Hepatocyte (in vitro differentiated cells): ENCODE measurements around the gene STARD13. TPM values are rescaled to one million over a fixed set of nuclear protein-coding genes. Genes with fewer than 3 reads are reported as not detected.
A peak's percentile ranks its signal among the peaks of the same experiment; 100 is the strongest.

Experiments
- DNase-seq: peaks from one replicate; pipeline ENCODE4 v3.0.0-alpha.2; 2016; ENCODE audit warnings: low spot score
- H2AFZ ChIP-seq: fragments of 200-600 bp; sonication (generic); 2 replicates; pipeline ENCODE4 v1.6.0; 2016; ENCODE audit warnings: antibody characterized with exemption, mild to moderate bottlenecking
- H3K27ac ChIP-seq: fragments of 200-600 bp; sonication (generic); 2 replicates; pipeline ENCODE4 v1.5.1; 2016; ENCODE audit warnings: mild to moderate bottlenecking
- H3K27me3 ChIP-seq: fragments of 200-600 bp; sonication (generic); 2 replicates; pipeline ENCODE4 v1.6.1; 2016
- H3K36me3 ChIP-seq: fragments of 200-600 bp; sonication (generic); replicated peaks from 2 replicates; pipeline ENCODE4 v1.5.1; 2016; ENCODE audit warnings: low read depth; ENCODE audit not compliant: insufficient read depth
- H3K4me1 ChIP-seq: fragments of 200-600 bp; sonication (generic); 2 replicates; pipeline ENCODE4 v1.5.1; 2016; ENCODE audit warnings: mild to moderate bottlenecking, moderate library complexity; ENCODE audit not compliant: insufficient read depth
- H3K4me2 ChIP-seq: fragments of 200-600 bp; sonication (generic); 2 replicates; pipeline ENCODE4 v1.6.0; 2016
- H3K4me3 ChIP-seq: fragments of 200-600 bp; sonication (generic); 2 replicates; pipeline ENCODE4 v1.5.1; 2016; ENCODE audit warnings: mild to moderate bottlenecking
- H3K79me2 ChIP-seq: fragments of 200-600 bp; sonication (generic); 2 replicates; pipeline ENCODE4 v1.6.0; 2017; ENCODE audit warnings: mild to moderate bottlenecking
- H3K9me2 ChIP-seq: fragments of 200-600 bp; sonication (generic); replicated peaks from 2 replicates; pipeline ENCODE4 v1.6.0; 2017; ENCODE audit warnings: mild to moderate bottlenecking; ENCODE audit not compliant: insufficient read depth
- H3K9me3 ChIP-seq: fragments of 200-600 bp; sonication (generic); 2 replicates; pipeline ENCODE4 v1.5.1; 2016; ENCODE audit warnings: low read depth, mild to moderate bottlenecking
- H4K20me1 ChIP-seq: fragments of 200-600 bp; sonication (generic); 2 replicates; pipeline ENCODE4 v1.6.0; 2016; ENCODE audit warnings: mild to moderate bottlenecking; ENCODE audit not compliant: insufficient read depth, poor library complexity, severe bottlenecking
- EZH2 ChIP-seq: fragments of 200-600 bp; sonication (generic); IDR thresholded peaks from 2 replicates; pipeline ENCODE4 v1.6.1; 2016; ENCODE audit warnings: antibody characterized with exemption, mild to moderate bottlenecking, borderline replicate concordance
- EZH2phosphoT487 ChIP-seq: fragments of 200-600 bp; sonication (generic); IDR thresholded peaks from one replicate; pipeline ENCODE4 v1.6.1; 2018; ENCODE audit warnings: antibody characterized with exemption, mild to moderate bottlenecking, low read depth, moderate library complexity; ENCODE audit not compliant: unreplicated experiment, severe bottlenecking
- WGBS: methylation state at CpG from one replicate; pipeline ENCODE4 v1.1.6; 2016; ENCODE audit warnings: low lambda C conversion rate; ENCODE audit errors: missing lambda C conversion rate; 5-methylcytosine and 5-hydroxymethylcytosine counted together
- polyA plus RNA-seq: library from polyadenylated mRNA; unstranded; fragments of >200 nt; fragmentation: Nextera tagmentation; extraction: Ambion mirVana; gene quantifications from 2 replicates; pipeline ENCODE4 v1.2.1, GENCODE V29; 2016
- total RNA-seq: library from RNA; depleted of rRNA; stranded (reverse); fragments of >200 nt; gene quantifications from 2 replicates; pipeline ENCODE4 v1.2.3, GENCODE V29; 2014
- TF ChIP-seq, protein P1 (sequence below): fragments of 200-600 bp; sonication (generic); IDR thresholded peaks from 2 replicates; pipeline ENCODE4 v1.5.1; 2016; ENCODE audit warnings: antibody characterized with exemption, mild to moderate bottlenecking; ENCODE audit not compliant: poor library complexity

The STARD13 gene
- total and polyA plus RNA-seq, 2 experiments from 2014 or later: 5.4 to 13.5 TPM

GRCh38 chr13:33321686-33322542 lies 36.4 kb upstream of the STARD13 start:
- no peaks in the 10 kb centered on the region for H3K9me2 ChIP-seq
- H4K20me1 ChIP-seq: no peaks in the 10 kb centered on the region
- H3K4me1 ChIP-seq: no peaks in the 10 kb centered on the region
- H2AFZ ChIP-seq: no peak overlapping the region
- DNase-seq: no peak
- H3K36me3 ChIP-seq: no peaks in the 10 kb centered on the region
- H3K79me2 ChIP-seq: no peaks in the 10 kb centered on the region
- TF ChIP-seq EZH2 (no peak), EZH2phosphoT487 (no peak)
- TF ChIP-seq, protein P1, sequence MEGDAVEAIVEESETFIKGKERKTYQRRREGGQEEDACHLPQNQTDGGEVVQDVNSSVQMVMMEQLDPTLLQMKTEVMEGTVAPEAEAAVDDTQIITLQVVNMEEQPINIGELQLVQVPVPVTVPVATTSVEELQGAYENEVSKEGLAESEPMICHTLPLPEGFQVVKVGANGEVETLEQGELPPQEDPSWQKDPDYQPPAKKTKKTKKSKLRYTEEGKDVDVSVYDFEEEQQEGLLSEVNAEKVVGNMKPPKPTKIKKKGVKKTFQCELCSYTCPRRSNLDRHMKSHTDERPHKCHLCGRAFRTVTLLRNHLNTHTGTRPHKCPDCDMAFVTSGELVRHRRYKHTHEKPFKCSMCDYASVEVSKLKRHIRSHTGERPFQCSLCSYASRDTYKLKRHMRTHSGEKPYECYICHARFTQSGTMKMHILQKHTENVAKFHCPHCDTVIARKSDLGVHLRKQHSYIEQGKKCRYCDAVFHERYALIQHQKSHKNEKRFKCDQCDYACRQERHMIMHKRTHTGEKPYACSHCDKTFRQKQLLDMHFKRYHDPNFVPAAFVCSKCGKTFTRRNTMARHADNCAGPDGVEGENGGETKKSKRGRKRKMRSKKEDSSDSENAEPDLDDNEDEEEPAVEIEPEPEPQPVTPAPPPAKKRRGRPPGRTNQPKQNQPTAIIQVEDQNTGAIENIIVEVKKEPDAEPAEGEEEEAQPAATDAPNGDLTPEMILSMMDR: no peak
- H3K27me3 ChIP-seq: no peaks in the 10 kb centered on the region
- H3K9me3 ChIP-seq: peaks cover 4% of the 10 kb centered on the region
- WGBS: 63% methylated on average over 11 of the region's 11 CpGs
- H3K4me2 ChIP-seq: peak overlapping the region; percentile 59
- peak overlapping the region; percentile 26 for H3K27ac ChIP-seq
- H3K4me3 ChIP-seq: no peak overlapping the region

DNA sequence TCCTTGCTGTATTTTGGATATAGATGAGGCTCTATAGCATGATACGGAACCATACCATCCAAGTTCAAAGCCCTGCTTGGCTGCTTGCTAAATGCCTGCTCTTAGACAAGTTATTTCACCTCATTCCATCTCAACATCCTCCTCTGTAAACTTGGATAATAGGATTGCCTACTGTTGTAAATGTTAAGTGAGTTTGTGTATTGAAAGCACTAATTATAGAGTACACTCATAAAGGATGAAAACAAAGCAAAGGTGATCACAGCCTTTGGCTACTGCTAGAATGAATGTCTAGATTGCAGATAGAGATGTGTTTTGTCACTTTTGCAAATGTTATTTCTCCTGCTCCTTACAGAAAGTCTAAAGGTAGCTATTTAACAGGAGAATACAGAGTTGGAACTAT lies 34.3 kb upstream of the STARD13 start:
- Histone ChIP-seq H3K36me3 (no peaks in the 10 kb centered on the region), H2AFZ (no peak overlapping the region), H3K27ac (no peak overlapping the region), H4K20me1 (no peaks in the 10 kb centered on the region), H3K9me3 (peaks cover 4% of the 10 kb centered on the region), H3K4me3 (no peak overlapping the region), H3K27me3 (no peaks in the 10 kb centered on the region), H3K9me2 (no peaks in the 10 kb centered on the region), H3K4me2 (no peak overlapping the region), H3K4me1 (no peaks in the 10 kb centered on the region), H3K79me2 (no peaks in the 10 kb centered on the region)
- TF ChIP-seq, protein P1: no peak
- TF ChIP-seq EZH2phosphoT487 (no peak), EZH2 (no peak)
- WGBS: 90% methylated on average over 1 of the region's 1 CpG
- DNase-seq: no peak

DNA sequence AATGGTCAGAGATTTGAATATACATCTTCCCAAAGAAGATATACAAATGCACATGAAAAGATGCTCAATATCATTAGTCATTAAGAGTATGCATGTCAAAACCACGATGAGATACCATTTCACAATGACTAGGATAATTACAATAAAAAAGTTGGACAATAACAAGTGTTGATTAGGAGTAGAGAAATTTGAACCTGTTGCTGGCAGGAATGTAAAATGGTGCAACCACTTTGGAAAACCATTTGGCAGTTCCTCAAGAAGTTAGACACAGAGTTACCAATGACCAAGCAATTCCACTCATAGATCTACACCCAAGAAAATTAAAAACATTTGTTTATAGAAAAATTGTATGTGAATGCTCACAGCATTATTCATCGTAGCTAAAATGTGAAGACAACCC lies 33.2 kb upstream of the STARD13 start:
- no peaks in the 10 kb centered on the region for H3K79me2 ChIP-seq
- 88% methylated on average over 2 of the region's 2 CpGs for WGBS
- TF ChIP-seq, protein P1: no peak
- TF ChIP-seq EZH2 (no peak), EZH2phosphoT487 (no peak)
- peaks cover 4% of the 10 kb centered on the region for H3K9me3 ChIP-seq
- no peaks in the 10 kb centered on the region for H3K9me2 ChIP-seq
- H2AFZ ChIP-seq: no peak overlapping the region
- H4K20me1 ChIP-seq: no peaks in the 10 kb centered on the region
- no peaks in the 10 kb centered on the region for H3K36me3 ChIP-seq
- no peak for DNase-seq
- no peaks in the 10 kb centered on the region for H3K27me3 ChIP-seq
- no peak overlapping the region for H3K27ac ChIP-seq
- no peaks in the 10 kb centered on the region for H3K4me1 ChIP-seq
- H3K4me2 ChIP-seq: no peak overlapping the region
- no peak overlapping the region for H3K4me3 ChIP-seq
